Sigmoid colon (tissue), 4 donors: Measurements from ENCODE around the gene STAT4.

Experiments
- POLR2AphosphoS5 ChIP-seq, 4 donors: sonication (generic); formaldehyde crosslinking; IDR thresholded peaks; one replicate each; pipeline ENCODE4 v1.6.1; 2017; ENCODE audit warnings: antibody characterized with exemption in 4 of 4
- TF ChIP-seq, protein P1 (sequence below), 4 experiments: fragments of 450-650 bp in 3 of 4; fragments of 200-600 bp in 1 of 4; IDR thresholded peaks; one replicate each; pipeline ENCODE4 v1.5.1; 2016 to 2019; ENCODE audit warnings: antibody characterized with exemption in 4 of 4, mild to moderate bottlenecking in 3 of 4, moderate library complexity in 2 of 4

DNA sequence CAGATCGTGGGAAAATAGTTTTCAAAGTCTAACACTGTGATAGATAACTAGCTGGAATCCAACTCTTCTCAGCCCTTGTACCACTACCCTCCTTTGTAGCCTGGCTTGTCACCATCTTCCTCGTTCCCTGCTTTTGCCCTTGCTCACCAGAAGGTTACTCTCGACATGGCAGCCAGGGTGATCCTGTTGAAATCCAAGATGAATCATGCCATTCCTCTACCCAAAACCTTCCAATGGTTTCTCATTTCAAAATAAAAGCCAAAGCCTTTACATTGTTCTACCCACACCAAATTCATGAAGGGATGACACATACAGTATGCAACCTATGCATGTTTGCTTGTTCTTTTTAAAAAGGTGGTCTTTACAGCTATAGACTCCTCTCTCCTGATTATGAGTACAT lies 45.7 kb downstream of the STAT4 start:
- TF ChIP-seq, protein P1, sequence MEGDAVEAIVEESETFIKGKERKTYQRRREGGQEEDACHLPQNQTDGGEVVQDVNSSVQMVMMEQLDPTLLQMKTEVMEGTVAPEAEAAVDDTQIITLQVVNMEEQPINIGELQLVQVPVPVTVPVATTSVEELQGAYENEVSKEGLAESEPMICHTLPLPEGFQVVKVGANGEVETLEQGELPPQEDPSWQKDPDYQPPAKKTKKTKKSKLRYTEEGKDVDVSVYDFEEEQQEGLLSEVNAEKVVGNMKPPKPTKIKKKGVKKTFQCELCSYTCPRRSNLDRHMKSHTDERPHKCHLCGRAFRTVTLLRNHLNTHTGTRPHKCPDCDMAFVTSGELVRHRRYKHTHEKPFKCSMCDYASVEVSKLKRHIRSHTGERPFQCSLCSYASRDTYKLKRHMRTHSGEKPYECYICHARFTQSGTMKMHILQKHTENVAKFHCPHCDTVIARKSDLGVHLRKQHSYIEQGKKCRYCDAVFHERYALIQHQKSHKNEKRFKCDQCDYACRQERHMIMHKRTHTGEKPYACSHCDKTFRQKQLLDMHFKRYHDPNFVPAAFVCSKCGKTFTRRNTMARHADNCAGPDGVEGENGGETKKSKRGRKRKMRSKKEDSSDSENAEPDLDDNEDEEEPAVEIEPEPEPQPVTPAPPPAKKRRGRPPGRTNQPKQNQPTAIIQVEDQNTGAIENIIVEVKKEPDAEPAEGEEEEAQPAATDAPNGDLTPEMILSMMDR (IDR thresholded peaks at IDR 0.05), result no peak
- no peak for TF ChIP-seq POLR2AphosphoS5 (IDR thresholded peaks at IDR 0.05)
